H1 (cell line): ENCODE results near the gene GRIPAP1. TPM values are rescaled to one million over a fixed set of nuclear protein-coding genes. Genes with fewer than 3 reads are reported as not detected.

Experiments
- CTCF ChIA-PET: fragments of 300-600 bp; sonication (Branson Sonifier 250); formaldehyde crosslinking; loops from one replicate; lab custom pipeline; 2021; ENCODE audit not compliant: partially characterized antibody; lab: Charles Lee
- POLR2A ChIA-PET: fragments of 300-600 bp; sonication (Branson Sonifier 250); formaldehyde crosslinking; loops from one replicate; lab custom pipeline; 2021; ENCODE audit warnings: inconsistent platforms; ENCODE audit not compliant: partially characterized antibody; lab: Charles Lee
- DNase-seq, 2 experiments: peaks; one replicate each; pipeline versions ENCODE4 v3.0.0 to v3.0.0-alpha.2; 2010 to 2022; ENCODE audit warnings: low spot score in 2 of 2, low read depth in 1 of 2, mixed read lengths in 1 of 2
- FAIRE-seq: peaks from 2 replicates; lab custom pipeline; 2011; peaks lifted over from hg19 to GRCh38; lab: Jason Lieb, UNC
- H2AFZ ChIP-seq: 2 replicates; pipeline ENCODE4 v1.8.1; 2012; ENCODE audit warnings: low read length, inconsistent platforms
- H2AK5ac ChIP-seq: 2 replicates; pipeline ENCODE4 v1.6.1; 2013; ENCODE audit warnings: low read depth, low read length
- H2BK120ac ChIP-seq: replicated peaks from 2 replicates; pipeline ENCODE3; 2013; ENCODE audit warnings: low read depth, low read length, inconsistent platforms
- H2BK12ac ChIP-seq: 2 replicates; pipeline ENCODE4 v1.6.1; 2013; ENCODE audit warnings: low read depth, low read length
- H2BK15ac ChIP-seq: 2 replicates; pipeline ENCODE4 v1.6.1; 2013; ENCODE audit warnings: low read length
- H2BK20ac ChIP-seq: 2 replicates; pipeline ENCODE4 v1.6.1; 2013; ENCODE audit warnings: low read length
- H2BK5ac ChIP-seq: 2 replicates; pipeline ENCODE4 v1.6.1; 2013; ENCODE audit warnings: low read depth, low read length
- H3K14ac ChIP-seq: 2 replicates; pipeline ENCODE4 v1.6.1; 2013; ENCODE audit warnings: inconsistent platforms; ENCODE audit not compliant: insufficient read length
- H3K18ac ChIP-seq: 2 replicates; pipeline ENCODE4 v1.6.1; 2013; ENCODE audit warnings: low read length; ENCODE audit errors: extremely low read depth
- H3K23ac ChIP-seq: 2 replicates; pipeline ENCODE4 v1.6.1; 2013; ENCODE audit warnings: inconsistent platforms; ENCODE audit not compliant: insufficient read length
- H3K23me2 ChIP-seq: 2 replicates; pipeline ENCODE4 v1.6.1; 2013; ENCODE audit warnings: low read depth, low read length
- H3K27ac ChIP-seq: 2 replicates; pipeline ENCODE4 v1.6.1; 2011; ENCODE audit warnings: low read depth, low read length, inconsistent platforms
- H3K27me3 ChIP-seq, 4 experiments: replicated peaks in 1 of 4; 1 replicate in 1 of 4; 2 replicates in 3 of 4; pipeline versions ENCODE4 v1.6.1 to v1.8.1; 2011 to 2013; ENCODE audit warnings: low read length in 3 of 4, mild to moderate bottlenecking in 3 of 4, inconsistent platforms in 2 of 4, mixed read lengths in 2 of 4, moderate library complexity in 1 of 4; ENCODE audit not compliant: control insufficient read depth in 3 of 4, insufficient read depth in 3 of 4; ENCODE audit errors: extremely low read depth in 1 of 4
- H3K36me3 ChIP-seq, 4 experiments: 2 replicates each; pipeline versions ENCODE4 v1.6.1 to v1.8.1; 2011 to 2013; ENCODE audit warnings: mild to moderate bottlenecking in 4 of 4, low read length in 3 of 4, moderate library complexity in 2 of 4, control low read depth in 1 of 4, inconsistent platforms in 1 of 4; ENCODE audit not compliant: insufficient read depth in 4 of 4, control insufficient read depth in 2 of 4
- H3K4ac ChIP-seq: replicated peaks from 2 replicates; pipeline ENCODE3; 2013; ENCODE audit warnings: low read length, low read depth, mixed read lengths, inconsistent platforms; ENCODE audit not compliant: insufficient read length
- H3K4me1 ChIP-seq, 4 experiments: replicated peaks in 1 of 4; 1 replicate in 1 of 4; 2 replicates in 3 of 4; pipeline versions ENCODE4 v1.6.1 to v1.8.1; 2011 to 2013; ENCODE audit warnings: low read length in 3 of 4, inconsistent platforms in 2 of 4, mixed read lengths in 1 of 4; ENCODE audit not compliant: insufficient read depth in 4 of 4, control insufficient read depth in 3 of 4
- H3K4me2 ChIP-seq, 2 experiments: 2 replicates each; pipeline versions ENCODE4 v1.6.1 to v1.8.1; 2011 to 2013; ENCODE audit warnings: low read depth in 2 of 2, low read length in 2 of 2, control low read depth in 1 of 2, inconsistent platforms in 1 of 2, mild to moderate bottlenecking in 1 of 2; ENCODE audit not compliant: insufficient read depth in 1 of 2
- H3K4me3 ChIP-seq, 4 experiments: fragments of 200-600, 300-600 bp in 1 of 4; sonication (generic), shearing (Covaris generic), sonication (Bioruptor Twin) in 1 of 4; 2 replicates each; pipeline versions ENCODE4 v1.5.1 to v1.8.1; 2011 to 2016; ENCODE audit warnings: low read length in 4 of 4, low read depth in 3 of 4, control low read depth in 2 of 4, inconsistent platforms in 2 of 4, mild to moderate bottlenecking in 2 of 4, mixed read lengths in 1 of 4, moderate library complexity in 1 of 4; ENCODE audit not compliant: insufficient read depth in 2 of 4; ENCODE audit errors: extremely low read depth in 1 of 4
- H3K56ac ChIP-seq: replicated peaks from 2 replicates; pipeline ENCODE3; 2013; ENCODE audit warnings: low read depth, mild to moderate bottlenecking, mixed read lengths, low read length, inconsistent platforms; ENCODE audit not compliant: insufficient read length
- H3K79me1 ChIP-seq: 2 replicates; pipeline ENCODE4 v1.6.1; 2013; ENCODE audit warnings: low read depth, low read length, control low read depth
- H3K79me2 ChIP-seq, 2 experiments: 2 replicates each; pipeline versions ENCODE4 v1.6.1 to v1.8.1; 2012 to 2013; ENCODE audit warnings: low read length in 2 of 2, mild to moderate bottlenecking in 2 of 2, inconsistent platforms in 1 of 2; ENCODE audit not compliant: insufficient read depth in 2 of 2, control insufficient read depth in 1 of 2
- H3K9ac ChIP-seq, 4 experiments: replicated peaks in 1 of 4; 1 replicate in 1 of 4; 2 replicates in 3 of 4; pipeline versions ENCODE4 v1.6.1 to v1.8.1; 2011 to 2013; ENCODE audit warnings: low read depth in 3 of 4, low read length in 3 of 4, control low read depth in 2 of 4, mild to moderate bottlenecking in 2 of 4, moderate library complexity in 2 of 4, inconsistent platforms in 1 of 4; ENCODE audit errors: extremely low read depth in 1 of 4
- H3K9me3 ChIP-seq, 2 experiments: 2 replicates each; pipeline versions ENCODE4 v1.6.1 to v1.8.1; 2012 to 2013; ENCODE audit warnings: mild to moderate bottlenecking in 2 of 2, moderate library complexity in 2 of 2, control low read depth in 1 of 2, inconsistent platforms in 1 of 2, low read depth in 1 of 2, low read length in 1 of 2, mixed read lengths in 1 of 2; ENCODE audit not compliant: insufficient read depth in 2 of 2
- H4K20me1 ChIP-seq, 2 experiments: replicated peaks in 1 of 2; 2 replicates each; pipeline versions ENCODE3 to v1.8.1; 2011 to 2013; ENCODE audit warnings: inconsistent platforms in 2 of 2, low read length in 2 of 2, mild to moderate bottlenecking in 1 of 2; ENCODE audit not compliant: insufficient read depth in 2 of 2, control insufficient read depth in 1 of 2
- H4K5ac ChIP-seq: 2 replicates; pipeline ENCODE4 v1.6.1; 2013; ENCODE audit warnings: low read length, low read depth, mixed read lengths, inconsistent platforms; ENCODE audit not compliant: insufficient read length
- H4K8ac ChIP-seq: 2 replicates; pipeline ENCODE4 v1.8.0; 2013; ENCODE audit warnings: mild to moderate bottlenecking, moderate library complexity, low read length, inconsistent platforms; ENCODE audit not compliant: insufficient read depth; ENCODE audit errors: extremely low read depth
- H4K91ac ChIP-seq: replicated peaks from 2 replicates; pipeline ENCODE3; 2013; ENCODE audit warnings: low read length, mixed read lengths, inconsistent platforms; ENCODE audit not compliant: insufficient read length
- RBBP5 ChIP-seq: IDR thresholded peaks from 2 replicates; pipeline ENCODE4 v1.7.1; 2012; ENCODE audit warnings: low read depth, mild to moderate bottlenecking, inconsistent platforms, low read length, moderate library complexity, borderline replicate concordance
- SIN3A ChIP-seq, 2 experiments: IDR thresholded peaks in 1 of 2; conservative IDR thresholded peaks in 1 of 2; 2 replicates each; pipeline ENCODE4 v1.6.1; 2011 to 2012; ENCODE audit warnings: low read length in 2 of 2, improper control_type of control experiment in 1 of 2, low read depth in 1 of 2, mild to moderate bottlenecking in 1 of 2
- SIRT6 ChIP-seq: IDR thresholded peaks from one replicate; pipeline ENCODE4 v1.7.1; 2012; ENCODE audit warnings: low read length, inconsistent platforms
- WGBS, 2 experiments: shearing (Covaris generic) in 1 of 2; methylation state at CpG; one replicate each; pipeline versions ENCODE4 v1.1.6 to v1.1.7; 2013 to 2015; ENCODE audit warnings: low lambda C conversion rate in 2 of 2, mixed read lengths in 2 of 2, inconsistent platforms in 1 of 2, low coverage in 1 of 2, missing lambda C conversion rate in 1 of 2; ENCODE audit not compliant: insufficient replicate concordance in 2 of 2, insufficient coverage in 1 of 2, insufficient read length in 1 of 2; ENCODE audit errors: extremely low coverage in 1 of 2, missing lambda C conversion rate in 1 of 2; 5-methylcytosine and 5-hydroxymethylcytosine counted together
- polyA plus RNA-seq, 7 experiments: library from polyadenylated mRNA; depleted of rRNA in 3 of 7; stranded (reverse) in 5 of 7; unstranded in 2 of 7; fragments of >200 nt in 5 of 7; fragments of 200-250 nt in 2 of 7; gene quantifications; 1 replicate in 5 of 7; 2 replicates in 1 of 7; 4 replicates in 1 of 7; pipeline versions ENCODE4 v1.2.1 to v1.2.3, GENCODE V29; 2011 to 2013; ENCODE audit warnings: missing spikeins in 2 of 7, mixed read lengths in 2 of 7
- total RNA-seq: library from RNA; stranded (reverse); fragmentation: NEBNext Ultra II Directional; extraction: Animal tissue kit (Norgen Biotek cat#: 25700); gene quantifications from 2 replicates; pipeline ENCODE4 v1.2.1, GENCODE V29; 2021
- TF ChIP-seq, protein P1 (sequence below): IDR thresholded peaks from 2 replicates; pipeline ENCODE4 v1.6.1; 2011; ENCODE audit warnings: low read length, improper control_type of control experiment
- TF ChIP-seq, protein P2 (sequence below): IDR thresholded peaks from 2 replicates; pipeline ENCODE4 v1.6.1; 2012; ENCODE audit warnings: low read length, inconsistent platforms

GRIPAP1 gene
- total and polyA plus RNA-seq, 2 of the 8 experiments (the other 6 are each of a cell fraction or from before 2014, with no cell fraction given) = 21.6 to 55.9 TPM

DNA sequence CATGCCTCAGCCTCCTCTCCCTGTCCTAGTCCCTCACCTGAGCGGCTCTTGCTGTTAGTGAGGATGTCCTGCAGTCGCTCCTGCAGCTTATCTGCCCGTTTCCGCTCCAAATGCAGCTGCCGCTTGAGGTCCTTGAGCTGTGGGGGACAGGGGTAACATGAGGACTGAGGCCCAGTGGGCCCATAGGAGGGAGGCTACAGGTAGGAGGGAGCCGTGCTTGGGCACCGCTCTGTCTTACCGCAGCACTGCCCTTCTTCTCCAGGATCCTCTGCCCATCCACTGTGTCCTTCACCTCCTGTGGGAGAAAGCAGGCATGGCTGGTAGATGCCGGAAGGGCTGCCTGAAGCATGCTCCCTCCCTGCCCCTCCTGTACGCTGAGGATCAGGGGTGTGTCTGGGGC, 20.9 kb downstream of the GRIPAP1 start:
- Histone ChIP-seq H2BK15ac (no peak overlapping the region), H3K23ac (no peak overlapping the region), H3K79me2 (no peaks in the 10 kb centered on the region), H2BK20ac (no peak overlapping the region), H2BK120ac (no peak overlapping the region), H3K56ac (no peak overlapping the region), H4K91ac (no peak overlapping the region), H4K5ac (no peak overlapping the region), H3K4me3 (no peak overlapping the region), H2BK12ac (no peak overlapping the region), H3K4me2 (no peak overlapping the region), H2BK5ac (no peak overlapping the region), H3K79me1 (no peaks in the 10 kb centered on the region), H3K36me3 (peaks cover 4 to 66% (median 37%) of the 10 kb centered on the region in 4 experiments; a peak in 6 of 8 replicates), H2AK5ac (no peak overlapping the region), H3K4ac (no peak overlapping the region), H3K23me2 (no peaks in the 10 kb centered on the region), H2AFZ (no peak overlapping the region), H3K18ac (no peak overlapping the region), H4K8ac (no peak overlapping the region), H3K27me3 (no peaks in the 10 kb centered on the region), H3K9me3 (no peaks in the 10 kb centered on the region), H4K20me1 (peaks cover 0 to 2% of the 10 kb centered on the region in 2 experiments), H3K9ac (no peak overlapping the region), H3K4me1 (no peaks in the 10 kb centered on the region), H3K14ac (no peak overlapping the region), H3K27ac (no peak overlapping the region)
- FAIRE-seq (no peak), DNase-seq (no peak)
- POLR2A ChIA-PET = interaction anchor here (2.7 to 3.7 kb wide), 2 partner anchors 9 to 13 kb away, joined by 11 to 15 read pairs; partner anchors contain the start of gene KCND1
- TF ChIP-seq, protein P1, sequence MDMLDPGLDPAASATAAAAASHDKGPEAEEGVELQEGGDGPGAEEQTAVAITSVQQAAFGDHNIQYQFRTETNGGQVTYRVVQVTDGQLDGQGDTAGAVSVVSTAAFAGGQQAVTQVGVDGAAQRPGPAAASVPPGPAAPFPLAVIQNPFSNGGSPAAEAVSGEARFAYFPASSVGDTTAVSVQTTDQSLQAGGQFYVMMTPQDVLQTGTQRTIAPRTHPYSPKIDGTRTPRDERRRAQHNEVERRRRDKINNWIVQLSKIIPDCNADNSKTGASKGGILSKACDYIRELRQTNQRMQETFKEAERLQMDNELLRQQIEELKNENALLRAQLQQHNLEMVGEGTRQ = no peak
- TF ChIP-seq SIN3A (conservative IDR thresholded peaks at IDR 0.05 in 1 of 2, IDR thresholded peaks at IDR 0.05 in 1 of 2; ENCODE audit: low read depth in 1 of 2, low read length in 2 of 2) (no peak), RBBP5 (no peak), SIRT6 (no peak)
- TF ChIP-seq, protein P2, sequence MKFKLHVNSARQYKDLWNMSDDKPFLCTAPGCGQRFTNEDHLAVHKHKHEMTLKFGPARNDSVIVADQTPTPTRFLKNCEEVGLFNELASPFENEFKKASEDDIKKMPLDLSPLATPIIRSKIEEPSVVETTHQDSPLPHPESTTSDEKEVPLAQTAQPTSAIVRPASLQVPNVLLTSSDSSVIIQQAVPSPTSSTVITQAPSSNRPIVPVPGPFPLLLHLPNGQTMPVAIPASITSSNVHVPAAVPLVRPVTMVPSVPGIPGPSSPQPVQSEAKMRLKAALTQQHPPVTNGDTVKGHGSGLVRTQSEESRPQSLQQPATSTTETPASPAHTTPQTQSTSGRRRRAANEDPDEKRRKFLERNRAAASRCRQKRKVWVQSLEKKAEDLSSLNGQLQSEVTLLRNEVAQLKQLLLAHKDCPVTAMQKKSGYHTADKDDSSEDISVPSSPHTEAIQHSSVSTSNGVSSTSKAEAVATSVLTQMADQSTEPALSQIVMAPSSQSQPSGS = no peak
- CTCF ChIA-PET = no interaction called here
- 98% methylated on average over 7 of the region's 10 CpGs; no CpG with 5 or more reads in 1 of the 2 experiments for WGBS, 2 experiments
